Ovary (tissue), 9 donors: ENCODE measurements around the gene HK3. TPM values are rescaled to one million over a fixed set of nuclear protein-coding genes. Genes with fewer than 3 reads are reported as not detected.

ENCODE experiments used
- DNase-seq, 5 donors: peaks; one replicate each; pipeline ENCODE4 v3.0.0-alpha.2; 2019 to 2020
- H3K27ac ChIP-seq, 2 donors: fragments of 200-600 bp; one replicate each; pipeline versions ENCODE4 v1.5.1 to v1.8.0; 2019 to 2022
- H3K27me3 ChIP-seq: fragments of 200-600 bp; one replicate; pipeline ENCODE4 v1.8.0; 2022
- H3K36me3 ChIP-seq: fragments of 200-600 bp; sonication (generic); one replicate; pipeline ENCODE4 v1.5.1; 2019
- H3K4me1 ChIP-seq: one replicate; pipeline ENCODE4 v1.8.1; 2013; ENCODE audit warnings: mild to moderate bottlenecking, moderate library complexity; ENCODE audit not compliant: insufficient read depth
- H3K4me3 ChIP-seq: fragments of 200-600 bp; sonication (generic); one replicate; pipeline ENCODE4 v1.5.1; 2017
- H3K9me3 ChIP-seq, 2 donors: fragments of 200-600 bp in 1 of 2; sonication (generic) in 1 of 2; one replicate each; pipeline versions ENCODE4 v1.5.1 to v1.8.1; 2013 to 2019; ENCODE audit warnings: mild to moderate bottlenecking in 1 of 2, moderate library complexity in 1 of 2
- CTCF ChIP-seq, 3 donors: fragments of 450-650 bp in 2 of 3; fragments of 200-600 bp in 1 of 3; IDR thresholded peaks; one replicate each; pipeline versions ENCODE4 v1.5.1 to v1.8.0; 2016 to 2022; ENCODE audit warnings: antibody characterized with exemption in 3 of 3, mild to moderate bottlenecking in 1 of 3
- EP300 ChIP-seq: sonication (generic); formaldehyde crosslinking; IDR thresholded peaks from one replicate; pipeline ENCODE4 v1.6.1; 2017; ENCODE audit warnings: antibody characterized with exemption
- POLR2A ChIP-seq: fragments of 450-650 bp; IDR thresholded peaks from one replicate; pipeline ENCODE4 v1.6.1; 2017; ENCODE audit warnings: antibody characterized with exemption, mild to moderate bottlenecking, moderate library complexity
- WGBS, 3 donors: extraction: QIAGEN DNeasy Blood & Tissue Kit in 1 of 3; methylation state at CpG; one replicate each; pipeline versions ENCODE4 v1.1.5 to v1.1.7; 2013 to 2017; 5-methylcytosine and 5-hydroxymethylcytosine counted together
- intact Hi-C, 4 donors: fragments of 100-400 bp; cut with DNase I; formaldehyde crosslinking; loops; one replicate each; pipeline versions ENCODE4 v1.11.0 to v1.15.1; 2022 to 2023
- polyA plus RNA-seq, 2 donors: library from polyadenylated mRNA; stranded (reverse); fragments of 200-250 nt in 1 of 2; fragments of 350-450 nt in 1 of 2; fragmentation: Illumina TruSeq in 1 of 2; extraction: RNeasy Lipid Tissue Mini Kit (QIAGEN cat#74804) in 1 of 2; gene quantifications; one replicate each; pipeline ENCODE4 v1.2.3, GENCODE V29; 2013 to 2014
- total RNA-seq, 7 donors: library from RNA; depleted of rRNA in 2 of 7; stranded (reverse); fragments of >200 nt in 2 of 7; fragmentation: NEBNext Ultra II Directional in 3 of 7; extraction: Animal tissue kit (Norgen Biotek cat#: 25700) in 3 of 7; gene quantifications; one replicate each; pipeline versions ENCODE4 v1.1.0 to v1.2.4, GENCODE V29; 2016 to 2023
- donor health status: DM: no; HTN: no; CAD: no; lungs with moderate emphysema.
- donor health status: DM: no; HTN: no; CAD: no.
- donor health status: Bipolar disorder and iron deficiency.
- donor health status: DM: yes; HTN: yes; CAD: no.
- donor health status: DM: no; HTN: no; CAD: no.
- donor health status: DM: yes; HTN: yes; CAD: no.

HK3 gene
- total and polyA plus RNA-seq, 9 donors, result 0.61 to 9.9 (median 2.3) TPM

- intact Hi-C loops, result no loop called here
- TF ChIP-seq CTCF (IDR thresholded peaks at IDR 0.05) (no peak), POLR2A (no peak), EP300 (no peak)
- no peaks in the 10 kb centered on the region for H3K9me3 ChIP-seq
- no peak for DNase-seq
- H3K4me3 ChIP-seq, result no peak overlapping the region
- no peaks in the 10 kb centered on the region for H3K36me3 ChIP-seq
- H3K27me3 ChIP-seq, result no peaks in the 10 kb centered on the region
- no peaks in the 10 kb centered on the region for H3K4me1 ChIP-seq
- 54 to 60% (median 56%) methylated on average over 4 of the region's 4 CpGs for WGBS, 3 donors
- no peak overlapping the region for H3K27ac ChIP-seq
Measured at GRCh38 chr5:176899946-176900779, 1.0 kb upstream of the HK3 start.

- Histone ChIP-seq H3K9me3 (no peaks in the 10 kb centered on the region), H3K27me3 (no peaks in the 10 kb centered on the region), H3K27ac (no peak overlapping the region), H3K4me3 (no peak overlapping the region), H3K36me3 (no peaks in the 10 kb centered on the region), H3K4me1 (no peaks in the 10 kb centered on the region)
- 47 to 54% (median 47%) methylated on average over 3 of the region's 3 CpGs for WGBS, 3 donors
- no peak for DNase-seq
- TF ChIP-seq EP300, result no peak
- TF ChIP-seq POLR2A, result no peak
- TF ChIP-seq CTCF (IDR thresholded peaks at IDR 0.05), result no peak
- intact Hi-C loops, result no loop called here
Measured at GRCh38 chr5:176897263-176897662, 1.9 kb downstream of the HK3 start.

- DNase-seq, result no peak
- no peaks in the 10 kb centered on the region for H3K27me3 ChIP-seq
- H3K4me1 ChIP-seq, result no peaks in the 10 kb centered on the region
- WGBS, 3 donors, result 81 to 86% (median 84%) methylated on average over 4 of the region's 4 CpGs
- no peaks in the 10 kb centered on the region for H3K9me3 ChIP-seq
- TF ChIP-seq CTCF (IDR thresholded peaks at IDR 0.05) (no peak), EP300 (no peak), POLR2A (no peak)
- H3K36me3 ChIP-seq, result no peaks in the 10 kb centered on the region
- intact Hi-C loops, result no loop called here
- no peak overlapping the region for H3K27ac ChIP-seq
- no peak overlapping the region for H3K4me3 ChIP-seq
Measured at GRCh38 chr5:176895831-176896230, 3.3 kb downstream of the HK3 start.

GRCh38 chr5:176894298-176894697 is 4.8 kb downstream of the HK3 start:
- no peaks in the 10 kb centered on the region for H3K4me1 ChIP-seq
- H3K27me3 ChIP-seq, result no peaks in the 10 kb centered on the region
- H3K9me3 ChIP-seq, result no peaks in the 10 kb centered on the region
- H3K27ac ChIP-seq, result no peak overlapping the region
- no peak for DNase-seq
- no peak for TF ChIP-seq CTCF (IDR thresholded peaks at IDR 0.05)
- H3K36me3 ChIP-seq, result no peaks in the 10 kb centered on the region
- WGBS, 3 donors, result 87 to 90% (median 89%) methylated on average over 6 of the region's 6 CpGs
- intact Hi-C loops, result no loop called here
- H3K4me3 ChIP-seq, result no peak overlapping the region
